ENCODE measurements around the gene COX5B. TPM values are rescaled to one million over a fixed set of nuclear protein-coding genes. Genes with fewer than 3 reads are reported as not detected.
A peak's percentile ranks its signal among the peaks of the same experiment; 100 is the strongest.

COX5B gene
- total RNA-seq, 4 donors from 2014 or later, result 260 to 595 (median 427) TPM

GRCh38 chr2:97658691-97659157 lies 12.9 kb downstream of the COX5B start:
- Histone ChIP-seq H3K4me3 (no peak overlapping the region), H3K36me3 (peaks cover 68% of the 10 kb centered on the region), H3K27ac (no peak overlapping the region), H3K9me3 (no peaks in the 10 kb centered on the region), H3K4me1 (peaks cover 30% of the 10 kb centered on the region), H3K27me3 (no peaks in the 10 kb centered on the region)
- DNase-seq (ENCODE audit: low spot score in 2 of 2), result no peak
- WGBS, result 90% methylated on average over 12 of the region's 13 CpGs
- TF ChIP-seq CTCF (IDR thresholded peaks at IDR 0.05) (no peak), POLR2A (IDR thresholded peaks at IDR 0.05) (no peak), EP300 (IDR thresholded peaks at IDR 0.05) (no peak), POLR2AphosphoS5 (IDR thresholded peaks at IDR 0.05) (no peak)

GRCh38 chr2:97659256-97660043 lies 13.6 kb downstream of the COX5B start:
- no peak for TF ChIP-seq EP300 (IDR thresholded peaks at IDR 0.05)
- TF ChIP-seq POLR2A (IDR thresholded peaks at IDR 0.05), result no peak
- no peak for TF ChIP-seq CTCF (IDR thresholded peaks at IDR 0.05)
- TF ChIP-seq POLR2AphosphoS5 (IDR thresholded peaks at IDR 0.05), result no peak
- no peak overlapping the region for H3K27ac ChIP-seq
- H3K36me3 ChIP-seq, result peaks cover 61% of the 10 kb centered on the region
- H3K4me3 ChIP-seq, result no peak overlapping the region
- H3K4me1 ChIP-seq, result peaks cover 31% of the 10 kb centered on the region
- no peaks in the 10 kb centered on the region for H3K27me3 ChIP-seq
- DNase-seq (ENCODE audit: low spot score in 2 of 2), result no peak
- no peaks in the 10 kb centered on the region for H3K9me3 ChIP-seq
- WGBS, result 94% methylated on average over 23 of the region's 29 CpGs

GRCh38 chr2:97660044-97660774 lies 14.3 kb downstream of the COX5B start:
- no peak for DNase-seq (ENCODE audit: low spot score in 2 of 2)
- TF ChIP-seq POLR2AphosphoS5 (IDR thresholded peaks at IDR 0.05), result no peak
- no peak for TF ChIP-seq EP300 (IDR thresholded peaks at IDR 0.05)
- no peak for TF ChIP-seq CTCF (IDR thresholded peaks at IDR 0.05)
- TF ChIP-seq POLR2A (IDR thresholded peaks at IDR 0.05), result no peak
- Histone ChIP-seq H3K27me3 (no peaks in the 10 kb centered on the region), H3K9me3 (no peaks in the 10 kb centered on the region), H3K27ac (no peak overlapping the region), H3K36me3 (peaks cover 55% of the 10 kb centered on the region), H3K4me1 (peaks cover 36% of the 10 kb centered on the region), H3K4me3 (no peak overlapping the region)
- WGBS, result 91% methylated on average over 12 of the region's 20 CpGs

GRCh38 chr2:97660775-97661389 lies 15.0 kb downstream of the COX5B start:
- H3K9me3 ChIP-seq, result no peaks in the 10 kb centered on the region
- TF ChIP-seq EP300 (IDR thresholded peaks at IDR 0.05) (no peak), POLR2A (IDR thresholded peaks at IDR 0.05) (no peak), POLR2AphosphoS5 (IDR thresholded peaks at IDR 0.05) (no peak), CTCF (IDR thresholded peaks at IDR 0.05) (no peak)
- 76% methylated on average over 6 of the region's 18 CpGs for WGBS

GRCh38 chr2:97661927-97662326 lies 16.1 kb downstream of the COX5B start:
- TF ChIP-seq EP300 (IDR thresholded peaks at IDR 0.05), result no peak
- DNase-seq (ENCODE audit: low spot score in 2 of 2), result no peak
- Histone ChIP-seq H3K36me3 (peaks cover 38% of the 10 kb centered on the region), H3K27ac (no peak overlapping the region), H3K4me3 (peak overlapping the region; percentile 77), H3K27me3 (no peaks in the 10 kb centered on the region), H3K9me3 (no peaks in the 10 kb centered on the region), H3K4me1 (peaks cover 36% of the 10 kb centered on the region)
- WGBS, result 83% methylated on average over 5 of the region's 6 CpGs

More at GRCh38 chr2:97660775-97661389, 15.0 kb downstream of the COX5B start:
- Histone ChIP-seq H3K27ac (no peak overlapping the region), H3K4me3 (no peak overlapping the region), H3K27me3 (no peaks in the 10 kb centered on the region), H3K4me1 (peaks cover 36% of the 10 kb centered on the region), H3K36me3 (peaks cover 48% of the 10 kb centered on the region)
- no peak for DNase-seq (ENCODE audit: low spot score in 2 of 2)
